ENCODE measurements around the gene PARP3.

- no peak for TF ChIP-seq USF1 (IDR thresholded peaks at IDR 0.05; ENCODE audit: borderline replicate concordance, low read depth)
- no peak for TF ChIP-seq REST (IDR thresholded peaks at IDR 0.05; ENCODE audit: low read depth, low read length)
- no peak for TF ChIP-seq TAF1 (IDR thresholded peaks at IDR 0.05; ENCODE audit: borderline replicate concordance, low read depth, low read length)
- TF ChIP-seq, protein P1, sequence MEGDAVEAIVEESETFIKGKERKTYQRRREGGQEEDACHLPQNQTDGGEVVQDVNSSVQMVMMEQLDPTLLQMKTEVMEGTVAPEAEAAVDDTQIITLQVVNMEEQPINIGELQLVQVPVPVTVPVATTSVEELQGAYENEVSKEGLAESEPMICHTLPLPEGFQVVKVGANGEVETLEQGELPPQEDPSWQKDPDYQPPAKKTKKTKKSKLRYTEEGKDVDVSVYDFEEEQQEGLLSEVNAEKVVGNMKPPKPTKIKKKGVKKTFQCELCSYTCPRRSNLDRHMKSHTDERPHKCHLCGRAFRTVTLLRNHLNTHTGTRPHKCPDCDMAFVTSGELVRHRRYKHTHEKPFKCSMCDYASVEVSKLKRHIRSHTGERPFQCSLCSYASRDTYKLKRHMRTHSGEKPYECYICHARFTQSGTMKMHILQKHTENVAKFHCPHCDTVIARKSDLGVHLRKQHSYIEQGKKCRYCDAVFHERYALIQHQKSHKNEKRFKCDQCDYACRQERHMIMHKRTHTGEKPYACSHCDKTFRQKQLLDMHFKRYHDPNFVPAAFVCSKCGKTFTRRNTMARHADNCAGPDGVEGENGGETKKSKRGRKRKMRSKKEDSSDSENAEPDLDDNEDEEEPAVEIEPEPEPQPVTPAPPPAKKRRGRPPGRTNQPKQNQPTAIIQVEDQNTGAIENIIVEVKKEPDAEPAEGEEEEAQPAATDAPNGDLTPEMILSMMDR (IDR thresholded peaks at IDR 0.05) = peak; percentile 65
- no peak for TF ChIP-seq RFX5 (IDR thresholded peaks at IDR 0.05; ENCODE audit: low read length)
- TF ChIP-seq, protein P2, sequence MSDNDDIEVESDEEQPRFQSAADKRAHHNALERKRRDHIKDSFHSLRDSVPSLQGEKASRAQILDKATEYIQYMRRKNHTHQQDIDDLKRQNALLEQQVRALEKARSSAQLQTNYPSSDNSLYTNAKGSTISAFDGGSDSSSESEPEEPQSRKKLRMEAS (IDR thresholded peaks at IDR 0.05; ENCODE audit: low read depth) = no peak
- TF ChIP-seq RCOR1 (IDR thresholded peaks at IDR 0.05; ENCODE audit: low read length) = no peak
- TF ChIP-seq FOXM1 (IDR thresholded peaks at IDR 0.05; ENCODE audit: low read depth) = no peak
- TF ChIP-seq FOSL2 (IDR thresholded peaks at IDR 0.05; ENCODE audit: borderline replicate concordance, low read depth) = no peak
- TF ChIP-seq EZH2phosphoT487 (IDR thresholded peaks at IDR 0.05; ENCODE audit: borderline replicate concordance, low read depth) = no peak
Observed at GRCh38 chr3:51982352-51982837, 40.2 kb downstream of the PARP3 start.

Data from SK-N-SH (cell line).